Stomach (tissue), 9 donors: ENCODE results near the gene MAGI2. TPM values are rescaled to one million over a fixed set of nuclear protein-coding genes. Genes with fewer than 3 reads are reported as not detected.

Experiments
- DNase-seq, 2 donors: peaks; one replicate each; pipeline versions ENCODE4 v3.0.0 to v3.0.0-alpha.2; 2013 to 2019
- H3K27ac ChIP-seq, 5 donors: fragments of 200-600 bp in 4 of 5; sonication (generic) in 4 of 5; one replicate each; pipeline ENCODE4 v1.5.1; 2013 to 2019; ENCODE audit warnings: mild to moderate bottlenecking in 1 of 5, moderate library complexity in 1 of 5
- H3K27me3 ChIP-seq, 3 donors: fragments of 200-600 bp; sonication (generic); one replicate each; pipeline ENCODE4 v1.5.1; 2017 to 2019; ENCODE audit warnings: mixed run types in 1 of 3
- H3K36me3 ChIP-seq, 4 donors: fragments of 200-600 bp; sonication (generic); 1 replicate in 3 of 4; 2 replicates in 1 of 4; pipeline ENCODE4 v1.5.1; 2016 to 2019
- H3K4me1 ChIP-seq, 4 donors: fragments of 200-600 bp; sonication (generic); one replicate each; pipeline ENCODE4 v1.5.1; 2016 to 2019
- H3K4me3 ChIP-seq, 4 donors: fragments of 200-600 bp; sonication (generic) in 3 of 4; one replicate each; pipeline ENCODE4 v1.5.1; 2016 to 2019; ENCODE audit warnings: mild to moderate bottlenecking in 1 of 4
- H3K9me3 ChIP-seq, 4 donors: fragments of 200-600 bp; sonication (generic); one replicate each; pipeline ENCODE4 v1.5.1; 2016 to 2019
- EP300 ChIP-seq: sonication (generic); formaldehyde crosslinking; IDR thresholded peaks from one replicate; pipeline ENCODE4 v1.6.1; 2017; ENCODE audit warnings: antibody characterized with exemption
- POLR2A ChIP-seq, 4 donors: fragments of 450-650 bp; IDR thresholded peaks; one replicate each; pipeline ENCODE4 v1.6.1; 2016; ENCODE audit warnings: antibody characterized with exemption in 4 of 4, control low read depth in 2 of 4, mild to moderate bottlenecking in 1 of 4, moderate library complexity in 1 of 4
- POLR2AphosphoS5 ChIP-seq, 3 donors: sonication (generic); formaldehyde crosslinking; IDR thresholded peaks; one replicate each; pipeline ENCODE4 v1.6.1; 2016; ENCODE audit warnings: antibody characterized with exemption in 3 of 3
- WGBS, 5 donors: extraction: QIAGEN DNeasy Blood & Tissue Kit in 3 of 5; methylation state at CpG; one replicate each; pipeline versions ENCODE4 v1.1.5 to v1.1.7; 2013 to 2018; 5-methylcytosine and 5-hydroxymethylcytosine counted together
- intact Hi-C: fragments of 100-400 bp; cut with DNase I; formaldehyde crosslinking; loops from one replicate; pipeline ENCODE4 v1.15.1; 2023; ENCODE audit warnings: low total_unique reads
- polyA plus RNA-seq, 3 donors: library from polyadenylated mRNA; stranded (reverse); fragments of 200-250 nt; gene quantifications; one replicate each; pipeline ENCODE4 v1.2.3, GENCODE V29; 2013
- total RNA-seq, 5 donors: library from RNA; depleted of rRNA; stranded (reverse); fragments of >200 nt; gene quantifications; one replicate each; pipeline versions ENCODE4 v1.1.0 to v1.2.3, GENCODE V29; 2014 to 2016
- TF ChIP-seq, protein P1 (sequence below), 7 experiments: fragments of 450-650 bp in 4 of 7; fragments of 200-600 bp in 3 of 7; sonication (generic) in 3 of 7; IDR thresholded peaks; one replicate each; pipeline ENCODE4 v1.5.1; 2016 to 2019; ENCODE audit warnings: antibody characterized with exemption in 7 of 7, control low read depth in 2 of 7, mild to moderate bottlenecking in 1 of 7
- donor health status: healthy with polysubstance abuse.
- donor health status: Bipolar disorder and iron deficiency.
- donor health status: healthy.

Gene MAGI2
- total and polyA plus RNA-seq, 8 donors = 0.92 to 53.9 (median 5.8) TPM

DNA sequence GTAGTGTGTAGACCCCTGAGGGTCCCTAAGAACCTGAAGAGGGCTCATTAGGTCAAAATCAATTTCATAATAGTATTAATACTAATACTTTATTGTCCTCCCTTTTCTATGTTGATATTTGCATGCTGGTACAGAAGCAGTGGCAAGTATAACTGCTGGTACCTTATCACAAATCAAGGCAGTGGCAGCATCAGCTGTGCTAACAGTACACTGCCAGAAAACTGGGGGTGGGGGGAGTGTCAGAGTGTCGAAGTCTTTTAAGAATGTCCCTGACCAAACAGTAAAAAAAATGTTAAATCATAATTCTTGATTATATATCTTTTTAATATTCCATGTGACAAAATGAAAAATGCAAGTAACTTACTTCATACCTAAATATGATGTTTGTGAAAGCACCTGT, 716.9 kb downstream of the MAGI2 start:
- no peak for DNase-seq
- H3K4me3 ChIP-seq = no peak overlapping the region
- TF ChIP-seq, protein P1, sequence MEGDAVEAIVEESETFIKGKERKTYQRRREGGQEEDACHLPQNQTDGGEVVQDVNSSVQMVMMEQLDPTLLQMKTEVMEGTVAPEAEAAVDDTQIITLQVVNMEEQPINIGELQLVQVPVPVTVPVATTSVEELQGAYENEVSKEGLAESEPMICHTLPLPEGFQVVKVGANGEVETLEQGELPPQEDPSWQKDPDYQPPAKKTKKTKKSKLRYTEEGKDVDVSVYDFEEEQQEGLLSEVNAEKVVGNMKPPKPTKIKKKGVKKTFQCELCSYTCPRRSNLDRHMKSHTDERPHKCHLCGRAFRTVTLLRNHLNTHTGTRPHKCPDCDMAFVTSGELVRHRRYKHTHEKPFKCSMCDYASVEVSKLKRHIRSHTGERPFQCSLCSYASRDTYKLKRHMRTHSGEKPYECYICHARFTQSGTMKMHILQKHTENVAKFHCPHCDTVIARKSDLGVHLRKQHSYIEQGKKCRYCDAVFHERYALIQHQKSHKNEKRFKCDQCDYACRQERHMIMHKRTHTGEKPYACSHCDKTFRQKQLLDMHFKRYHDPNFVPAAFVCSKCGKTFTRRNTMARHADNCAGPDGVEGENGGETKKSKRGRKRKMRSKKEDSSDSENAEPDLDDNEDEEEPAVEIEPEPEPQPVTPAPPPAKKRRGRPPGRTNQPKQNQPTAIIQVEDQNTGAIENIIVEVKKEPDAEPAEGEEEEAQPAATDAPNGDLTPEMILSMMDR (IDR thresholded peaks at IDR 0.05) = no peak

DNA sequence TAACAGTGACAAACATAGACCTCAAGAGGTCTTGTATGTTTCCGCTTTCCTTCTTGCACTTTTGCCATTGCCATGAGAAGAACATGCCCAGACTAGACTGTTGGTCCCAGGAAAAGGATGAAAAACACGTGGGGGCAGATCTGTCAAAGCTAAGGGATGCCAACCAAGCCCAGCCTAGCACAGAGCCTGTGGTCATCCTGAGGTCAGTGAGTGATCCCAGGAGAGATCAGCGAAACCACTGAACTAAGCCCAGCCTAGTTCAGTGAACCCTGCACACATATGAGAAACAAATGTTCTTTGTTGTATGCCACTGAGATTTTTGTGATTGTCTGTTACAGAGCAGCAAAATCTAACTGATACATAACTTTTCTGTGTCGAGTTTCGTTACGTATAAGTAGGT, 718.8 kb downstream of the MAGI2 start:
- Histone ChIP-seq H3K27me3 (no peaks in the 10 kb centered on the region), H3K27ac (no peak overlapping the region), H3K9me3 (no peaks in the 10 kb centered on the region), H3K4me3 (no peak overlapping the region), H3K4me1 (no peaks in the 10 kb centered on the region), H3K36me3 (no peaks in the 10 kb centered on the region)
- no peak for TF ChIP-seq EP300
- TF ChIP-seq, protein P1 (IDR thresholded peaks at IDR 0.05) = no peak
- no peak for TF ChIP-seq POLR2A (IDR thresholded peaks at IDR 0.05)
- TF ChIP-seq POLR2AphosphoS5 (IDR thresholded peaks at IDR 0.05) = no peak
- no peak for DNase-seq
- intact Hi-C loops = no loop called here
- 83 to 88% (median 85%) methylated on average over 6 of the region's 6 CpGs for WGBS, 5 donors

More for the DNA sequence above, 716.9 kb downstream of the MAGI2 start:
- Histone ChIP-seq H3K27me3 (no peaks in the 10 kb centered on the region), H3K27ac (no peak overlapping the region), H3K36me3 (no peaks in the 10 kb centered on the region), H3K4me1 (no peaks in the 10 kb centered on the region), H3K9me3 (no peaks in the 10 kb centered on the region)
- WGBS, 5 donors = 27 to 42% (median 30%) methylated on average over 1 of the region's 1 CpG
- intact Hi-C loops = no loop called here

DNA sequence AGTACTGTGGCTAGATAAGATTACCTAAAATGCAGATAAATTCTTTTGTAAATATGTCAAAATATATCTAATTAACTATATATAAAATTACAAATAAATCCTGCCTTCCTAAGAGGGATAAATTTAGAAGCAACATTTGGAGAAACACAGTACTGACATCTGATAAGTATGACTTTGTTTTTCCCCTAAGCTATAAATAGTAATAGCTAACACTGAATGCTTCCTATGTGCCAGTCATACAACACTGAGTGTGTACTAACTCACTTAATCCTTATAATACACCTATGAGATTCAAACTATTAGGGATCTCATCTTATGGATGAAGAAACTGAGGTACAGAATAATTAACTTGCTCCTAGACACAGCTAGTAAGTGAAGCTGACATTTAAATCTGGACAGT, 733.4 kb downstream of the MAGI2 start:
- intact Hi-C loops = no loop called here
- Histone ChIP-seq H3K27ac (no peak overlapping the region), H3K36me3 (no peaks in the 10 kb centered on the region), H3K27me3 (no peaks in the 10 kb centered on the region), H3K4me1 (peaks cover 0 to 2% (median 0%) of the 10 kb centered on the region in 4 donors), H3K9me3 (peaks cover 0 to 4% (median 0%) of the 10 kb centered on the region in 4 donors), H3K4me3 (no peak overlapping the region)
- TF ChIP-seq EP300 (no peak), POLR2AphosphoS5 (IDR thresholded peaks at IDR 0.05) (no peak), POLR2A (IDR thresholded peaks at IDR 0.05) (no peak)
- TF ChIP-seq, protein P1 (IDR thresholded peaks at IDR 0.05) = no peak
- DNase-seq = no peak

DNA sequence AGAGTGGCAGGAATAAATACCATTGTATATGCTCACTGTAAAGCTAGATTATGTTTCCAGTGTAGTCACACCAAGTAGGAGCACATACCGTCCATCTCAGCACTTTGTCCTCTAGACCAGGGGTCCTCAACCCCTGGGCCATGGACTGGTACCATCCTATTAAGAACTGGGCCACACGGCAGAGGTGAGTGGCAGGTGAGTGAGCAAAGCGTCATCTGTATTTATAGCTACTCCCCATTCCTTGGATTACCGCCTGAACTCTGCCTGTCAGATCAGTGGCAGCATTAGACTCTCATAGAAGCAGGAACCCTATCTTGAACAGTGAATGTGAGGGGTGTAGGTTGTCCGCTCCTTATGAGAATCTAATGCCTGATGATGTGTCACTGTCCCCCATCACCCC, 735.3 kb downstream of the MAGI2 start:
- Histone ChIP-seq H3K4me3 (no peak overlapping the region), H3K36me3 (no peaks in the 10 kb centered on the region), H3K4me1 (peaks cover 0 to 2% (median 0%) of the 10 kb centered on the region in 4 donors), H3K27me3 (no peaks in the 10 kb centered on the region), H3K27ac (no peak overlapping the region), H3K9me3 (no peaks in the 10 kb centered on the region)
- TF ChIP-seq POLR2A (IDR thresholded peaks at IDR 0.05) (no peak), POLR2AphosphoS5 (IDR thresholded peaks at IDR 0.05) (no peak), EP300 (no peak)
- TF ChIP-seq, protein P1 (IDR thresholded peaks at IDR 0.05) = no peak
- intact Hi-C loops = no loop called here
- 73 to 92% (median 87%) methylated on average over 4 to 5 of the region's 5 CpGs for WGBS, 5 donors
- DNase-seq = no peak
